22Rv1 (cell line): ENCODE results near the gene AAGAB.
"Not testable (repeated sequence)": the region's sequence is repeated elsewhere in the genome, so short reads cannot be mapped to it uniquely, and the experiment has no call there.

Experiments used
- H3K27ac ChIP-seq: fragments of 450-650 bp; 2 replicates; pipeline ENCODE4 v1.5.1; 2017
- ZFX ChIP-seq: fragments of 450-650 bp; IDR thresholded peaks from 2 replicates; pipeline ENCODE4 v1.6.1; 2017; ENCODE audit warnings: antibody characterized with exemption, borderline replicate concordance
- TF ChIP-seq, protein P1 (sequence below): fragments of 450-650 bp; IDR thresholded peaks from 2 replicates; pipeline ENCODE4 v1.5.1; 2017; ENCODE audit warnings: mild to moderate bottlenecking

Gene AAGAB

DNA sequence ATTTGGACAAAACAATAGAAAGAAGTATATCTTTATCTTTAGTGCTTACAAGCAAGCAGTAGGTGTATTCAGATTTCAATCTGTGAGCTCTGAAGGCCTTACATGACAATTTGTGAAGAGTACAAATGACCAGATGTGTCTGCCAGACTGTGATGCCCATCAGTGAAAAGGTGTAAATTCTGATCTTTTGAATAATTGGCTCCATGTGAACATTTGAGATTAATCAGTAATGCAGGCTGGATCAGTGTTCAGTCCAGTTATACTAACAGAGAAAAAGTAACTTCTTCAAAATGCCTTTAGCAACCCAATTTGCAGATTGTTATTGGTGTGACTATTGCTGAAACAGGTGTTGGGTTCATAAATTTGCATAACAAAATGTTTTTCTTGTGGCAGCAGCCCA lies 5.3 kb upstream of the AAGAB start:
- H3K27ac ChIP-seq, result no peak overlapping the region
- TF ChIP-seq, protein P1, sequence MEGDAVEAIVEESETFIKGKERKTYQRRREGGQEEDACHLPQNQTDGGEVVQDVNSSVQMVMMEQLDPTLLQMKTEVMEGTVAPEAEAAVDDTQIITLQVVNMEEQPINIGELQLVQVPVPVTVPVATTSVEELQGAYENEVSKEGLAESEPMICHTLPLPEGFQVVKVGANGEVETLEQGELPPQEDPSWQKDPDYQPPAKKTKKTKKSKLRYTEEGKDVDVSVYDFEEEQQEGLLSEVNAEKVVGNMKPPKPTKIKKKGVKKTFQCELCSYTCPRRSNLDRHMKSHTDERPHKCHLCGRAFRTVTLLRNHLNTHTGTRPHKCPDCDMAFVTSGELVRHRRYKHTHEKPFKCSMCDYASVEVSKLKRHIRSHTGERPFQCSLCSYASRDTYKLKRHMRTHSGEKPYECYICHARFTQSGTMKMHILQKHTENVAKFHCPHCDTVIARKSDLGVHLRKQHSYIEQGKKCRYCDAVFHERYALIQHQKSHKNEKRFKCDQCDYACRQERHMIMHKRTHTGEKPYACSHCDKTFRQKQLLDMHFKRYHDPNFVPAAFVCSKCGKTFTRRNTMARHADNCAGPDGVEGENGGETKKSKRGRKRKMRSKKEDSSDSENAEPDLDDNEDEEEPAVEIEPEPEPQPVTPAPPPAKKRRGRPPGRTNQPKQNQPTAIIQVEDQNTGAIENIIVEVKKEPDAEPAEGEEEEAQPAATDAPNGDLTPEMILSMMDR, result no peak
- no peak for TF ChIP-seq ZFX

DNA sequence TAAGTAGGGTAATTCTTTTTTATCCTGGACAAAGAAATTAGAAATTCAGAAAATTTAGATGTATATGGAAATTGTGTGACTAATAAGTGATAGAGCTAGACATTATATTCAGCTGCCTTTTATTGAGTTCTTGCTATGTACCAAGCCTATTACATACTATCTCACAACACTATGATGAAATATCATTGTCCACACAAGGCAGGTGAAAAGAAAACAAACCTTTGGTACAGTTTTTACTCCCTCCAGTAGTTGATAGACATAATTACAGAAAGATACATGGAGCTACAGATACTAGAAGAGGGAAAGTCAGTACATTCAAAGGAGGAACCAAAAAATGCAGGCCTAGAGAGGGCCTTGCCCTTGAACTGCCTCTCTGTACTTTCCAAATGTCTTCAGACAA lies 4.9 kb upstream of the AAGAB start:
- no peak overlapping the region for H3K27ac ChIP-seq
- TF ChIP-seq, protein P1, result no peak
- TF ChIP-seq ZFX, result no peak

DNA sequence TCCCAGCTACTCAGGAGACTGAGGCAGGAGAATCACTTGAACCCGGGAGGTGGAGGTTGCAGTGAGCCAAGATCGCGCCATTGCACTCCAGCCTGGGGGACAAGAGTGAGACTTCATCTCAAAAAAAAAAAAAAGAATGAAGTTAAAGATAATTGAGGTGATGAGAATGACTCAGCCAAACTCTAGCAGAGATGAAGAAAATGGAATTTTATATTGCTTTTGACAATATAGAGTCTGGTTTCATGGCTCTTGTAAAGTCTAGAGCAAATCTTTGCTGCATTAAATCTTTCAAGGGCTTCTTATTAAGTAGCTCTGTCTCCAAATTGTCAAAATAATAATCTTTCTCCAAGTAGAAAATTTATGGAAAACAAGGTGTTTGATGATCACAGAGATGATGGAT lies 4.0 kb upstream of the AAGAB start:
- H3K27ac ChIP-seq, result not testable (repeated sequence)

DNA sequence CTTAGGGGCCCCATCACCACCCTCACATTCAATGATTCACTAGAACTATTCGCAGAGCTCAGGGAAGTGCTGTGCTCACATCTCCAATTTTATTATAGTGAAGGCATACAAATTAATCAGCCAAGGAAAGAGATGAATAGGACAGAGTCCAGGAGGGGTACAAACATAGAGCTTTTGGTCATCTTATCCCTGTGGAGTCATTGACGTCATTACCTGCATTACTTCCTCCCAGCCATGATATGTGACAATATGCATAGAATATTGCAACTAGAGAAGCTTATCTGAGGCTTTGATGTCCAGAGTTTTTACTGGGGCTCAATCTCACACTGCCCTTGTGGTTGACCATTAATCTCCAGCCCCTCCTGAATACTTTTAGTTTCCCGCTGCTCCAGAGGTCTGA lies 1.6 kb upstream of the AAGAB start:
- no peak for TF ChIP-seq ZFX
- TF ChIP-seq, protein P1, result no peak
- H3K27ac ChIP-seq, result no peak overlapping the region

DNA sequence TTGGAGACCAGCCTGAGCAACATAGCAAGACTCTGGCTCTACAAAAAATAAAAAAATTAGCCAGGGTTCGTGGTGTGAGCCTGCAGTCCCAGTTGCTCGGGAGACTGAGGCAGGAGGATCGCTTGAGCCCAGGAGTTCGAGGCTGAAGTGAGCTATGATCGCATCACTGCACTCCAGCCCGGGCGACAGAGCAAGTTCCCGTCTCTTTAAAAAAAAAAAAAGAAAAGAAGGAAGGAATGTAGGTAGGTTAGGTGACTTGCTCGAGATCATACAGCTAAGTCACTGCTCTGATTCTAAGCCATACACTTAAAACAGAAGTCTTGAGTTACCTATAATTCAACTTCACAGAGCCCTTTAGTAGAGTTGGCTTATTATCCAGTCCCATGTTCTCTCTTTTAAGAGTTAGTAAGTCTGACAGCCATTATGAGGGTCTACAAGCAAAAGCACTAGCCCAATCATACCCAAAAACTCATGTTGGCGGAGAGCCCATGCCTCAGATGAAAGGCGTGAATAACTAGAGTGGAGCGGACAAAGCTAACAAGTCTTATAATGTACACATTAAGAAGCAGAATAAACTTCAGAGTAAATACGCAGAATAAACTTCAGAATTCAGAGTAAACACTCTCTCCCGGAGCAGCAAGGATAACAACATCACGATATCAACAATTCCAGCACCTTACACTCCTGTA lies 768 bp downstream of the AAGAB start:
- H3K27ac ChIP-seq, result peak overlapping the region; percentile 89
- TF ChIP-seq ZFX, result no peak
- TF ChIP-seq, protein P1, result no peak

DNA sequence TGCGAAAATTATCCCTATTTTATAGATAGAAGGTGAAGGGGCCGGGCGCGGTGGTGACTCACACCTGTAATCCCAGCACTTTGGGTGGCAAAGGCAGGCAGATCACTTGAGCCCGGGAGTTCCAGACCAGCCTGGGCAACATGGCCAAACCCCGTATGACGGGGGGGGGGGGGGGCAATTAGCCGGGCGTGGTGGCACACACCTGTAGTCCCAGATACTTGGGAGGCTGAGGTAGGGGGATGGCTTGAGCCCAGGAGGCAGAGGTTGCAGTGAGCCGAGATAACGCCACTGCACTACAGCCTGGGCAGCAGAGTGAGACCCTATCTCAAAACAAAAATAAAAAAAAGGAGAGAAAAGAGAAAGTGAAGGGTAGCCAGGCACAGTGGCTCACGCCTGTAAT lies 1.4 kb downstream of the AAGAB start:
- TF ChIP-seq, protein P1, result no peak
- no peak for TF ChIP-seq ZFX
- peak overlapping the region; percentile 89 for H3K27ac ChIP-seq

DNA sequence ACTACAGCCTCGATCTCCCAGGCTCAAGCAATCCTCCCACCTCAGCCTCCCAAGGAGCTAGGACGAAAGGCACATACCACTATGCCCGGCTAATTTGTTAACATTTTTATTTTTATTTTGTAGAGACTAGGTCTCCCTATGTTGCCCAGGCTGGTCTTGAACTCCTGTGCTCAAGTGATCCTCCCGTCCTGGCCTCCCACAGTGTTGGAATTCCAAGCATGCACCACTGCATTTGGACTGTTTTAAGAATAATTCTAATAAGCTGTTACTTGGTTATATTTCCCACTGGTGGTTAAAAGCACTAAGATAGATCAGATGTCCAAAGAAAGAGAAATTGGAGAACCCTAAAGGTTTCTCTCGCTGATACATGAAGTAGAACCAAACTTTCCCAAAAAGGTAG lies 3.1 kb downstream of the AAGAB start:
- no peak overlapping the region for H3K27ac ChIP-seq
- TF ChIP-seq, protein P1, result no peak
- no peak for TF ChIP-seq ZFX

DNA sequence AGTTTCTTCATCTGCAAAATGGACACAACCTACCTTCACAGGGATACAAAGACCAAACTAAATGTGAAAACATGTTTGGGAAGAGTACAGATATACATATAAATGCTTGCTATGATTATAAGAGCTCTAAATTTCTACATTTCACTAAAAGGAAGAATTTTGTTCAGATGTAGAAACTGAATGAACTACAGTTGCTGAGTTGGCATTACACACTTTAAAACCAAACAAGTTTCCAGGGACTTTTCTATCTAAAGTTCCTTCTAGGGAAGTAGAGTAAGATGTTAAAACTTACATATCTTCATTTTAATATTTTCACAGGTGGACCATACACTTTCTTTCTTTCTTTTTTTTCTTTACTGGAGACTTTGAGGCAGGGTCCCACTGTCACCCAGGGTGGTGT lies 4.6 kb downstream of the AAGAB start:
- H3K27ac ChIP-seq, result no peak overlapping the region
- TF ChIP-seq ZFX, result no peak
- TF ChIP-seq, protein P1, result no peak
